Measurements from ENCODE around the gene CERS3.

DNA sequence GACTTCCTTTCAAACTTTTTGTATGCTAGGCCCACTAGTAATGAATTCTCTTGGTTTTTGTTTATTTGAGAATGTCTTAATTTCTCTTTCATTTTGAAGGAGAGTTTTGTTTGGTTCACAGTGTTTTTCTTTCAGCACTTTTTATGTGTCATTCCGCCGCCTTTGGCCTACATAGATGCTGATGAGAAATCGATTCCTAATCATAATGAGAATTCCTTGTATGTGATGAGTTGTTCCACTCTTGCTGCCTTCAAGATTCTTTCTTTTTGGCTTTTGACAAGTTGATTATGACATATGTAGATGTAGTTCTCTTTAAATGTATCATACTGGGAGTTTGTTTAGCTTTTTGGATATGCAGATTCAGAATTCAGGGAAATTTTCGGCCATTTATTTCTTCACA, 35.5 kb downstream of the CERS3 start:
- TF ChIP-seq, protein P1, sequence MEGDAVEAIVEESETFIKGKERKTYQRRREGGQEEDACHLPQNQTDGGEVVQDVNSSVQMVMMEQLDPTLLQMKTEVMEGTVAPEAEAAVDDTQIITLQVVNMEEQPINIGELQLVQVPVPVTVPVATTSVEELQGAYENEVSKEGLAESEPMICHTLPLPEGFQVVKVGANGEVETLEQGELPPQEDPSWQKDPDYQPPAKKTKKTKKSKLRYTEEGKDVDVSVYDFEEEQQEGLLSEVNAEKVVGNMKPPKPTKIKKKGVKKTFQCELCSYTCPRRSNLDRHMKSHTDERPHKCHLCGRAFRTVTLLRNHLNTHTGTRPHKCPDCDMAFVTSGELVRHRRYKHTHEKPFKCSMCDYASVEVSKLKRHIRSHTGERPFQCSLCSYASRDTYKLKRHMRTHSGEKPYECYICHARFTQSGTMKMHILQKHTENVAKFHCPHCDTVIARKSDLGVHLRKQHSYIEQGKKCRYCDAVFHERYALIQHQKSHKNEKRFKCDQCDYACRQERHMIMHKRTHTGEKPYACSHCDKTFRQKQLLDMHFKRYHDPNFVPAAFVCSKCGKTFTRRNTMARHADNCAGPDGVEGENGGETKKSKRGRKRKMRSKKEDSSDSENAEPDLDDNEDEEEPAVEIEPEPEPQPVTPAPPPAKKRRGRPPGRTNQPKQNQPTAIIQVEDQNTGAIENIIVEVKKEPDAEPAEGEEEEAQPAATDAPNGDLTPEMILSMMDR (IDR thresholded peaks at IDR 0.05) = no peak
- no peak for TF ChIP-seq POLR2A (IDR thresholded peaks at IDR 0.05)

Data from lower leg skin (tissue), 3 donors.